ENCODE results near the gene ADAMTS15.

Gene ADAMTS15

DNA sequence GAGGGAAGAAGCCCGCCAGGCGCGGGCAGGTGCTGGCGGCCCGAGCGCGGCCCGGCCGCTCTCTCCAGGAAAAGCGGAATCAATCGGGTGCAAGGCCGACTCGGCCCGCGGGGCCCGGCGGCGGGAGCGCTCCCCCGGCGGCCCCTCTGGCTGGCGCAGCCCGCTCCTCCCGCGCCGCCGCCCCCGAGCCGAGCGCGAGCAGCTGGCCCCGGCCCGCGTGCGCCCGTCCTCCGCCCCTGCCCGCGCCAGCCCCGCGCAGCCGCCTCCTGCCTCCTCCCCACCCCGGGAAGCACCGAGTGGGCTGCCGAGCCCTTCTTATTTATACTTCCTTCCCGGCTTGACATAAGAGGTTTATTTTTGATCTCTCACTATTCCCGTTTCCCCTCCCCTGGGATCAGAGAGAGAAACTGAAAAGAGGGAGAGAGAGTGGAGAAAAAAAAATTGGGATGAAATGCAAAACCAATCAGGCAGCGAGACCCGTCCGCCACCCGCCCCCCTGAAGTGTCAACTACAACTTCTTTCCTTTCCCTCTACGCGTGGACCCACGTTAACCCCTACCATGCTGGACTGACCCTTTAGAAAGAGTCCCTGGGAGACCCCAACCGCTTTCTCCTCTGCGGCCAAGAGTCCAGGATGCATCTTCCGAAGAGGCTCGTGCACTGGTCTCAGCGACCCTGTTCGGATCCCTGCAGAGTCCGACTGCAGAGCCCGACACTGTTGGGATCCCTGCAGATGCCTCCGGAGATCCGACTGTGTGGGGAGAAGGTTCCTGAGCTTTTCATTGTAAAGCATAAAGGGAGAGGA is 19.9 kb upstream of the ADAMTS15 start, which contains the start of gene ADAMTS8:
ADAMTS8 (minus strand) TSS at position 294 of the 804 bp plus-strand sequence. CDS start 323 bp downstream, outside the sequence.
- TF ChIP-seq, protein P1, sequence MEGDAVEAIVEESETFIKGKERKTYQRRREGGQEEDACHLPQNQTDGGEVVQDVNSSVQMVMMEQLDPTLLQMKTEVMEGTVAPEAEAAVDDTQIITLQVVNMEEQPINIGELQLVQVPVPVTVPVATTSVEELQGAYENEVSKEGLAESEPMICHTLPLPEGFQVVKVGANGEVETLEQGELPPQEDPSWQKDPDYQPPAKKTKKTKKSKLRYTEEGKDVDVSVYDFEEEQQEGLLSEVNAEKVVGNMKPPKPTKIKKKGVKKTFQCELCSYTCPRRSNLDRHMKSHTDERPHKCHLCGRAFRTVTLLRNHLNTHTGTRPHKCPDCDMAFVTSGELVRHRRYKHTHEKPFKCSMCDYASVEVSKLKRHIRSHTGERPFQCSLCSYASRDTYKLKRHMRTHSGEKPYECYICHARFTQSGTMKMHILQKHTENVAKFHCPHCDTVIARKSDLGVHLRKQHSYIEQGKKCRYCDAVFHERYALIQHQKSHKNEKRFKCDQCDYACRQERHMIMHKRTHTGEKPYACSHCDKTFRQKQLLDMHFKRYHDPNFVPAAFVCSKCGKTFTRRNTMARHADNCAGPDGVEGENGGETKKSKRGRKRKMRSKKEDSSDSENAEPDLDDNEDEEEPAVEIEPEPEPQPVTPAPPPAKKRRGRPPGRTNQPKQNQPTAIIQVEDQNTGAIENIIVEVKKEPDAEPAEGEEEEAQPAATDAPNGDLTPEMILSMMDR (conservative IDR thresholded peaks at IDR 0.05; ENCODE audit: low read depth, low read length): no peak
- DNase-seq (ENCODE audit: low read depth): no peak
- no peak within 1 kb of the TSS for H3K4me3 ChIP-seq (ENCODE audit: low read depth, low read length)

DNA sequence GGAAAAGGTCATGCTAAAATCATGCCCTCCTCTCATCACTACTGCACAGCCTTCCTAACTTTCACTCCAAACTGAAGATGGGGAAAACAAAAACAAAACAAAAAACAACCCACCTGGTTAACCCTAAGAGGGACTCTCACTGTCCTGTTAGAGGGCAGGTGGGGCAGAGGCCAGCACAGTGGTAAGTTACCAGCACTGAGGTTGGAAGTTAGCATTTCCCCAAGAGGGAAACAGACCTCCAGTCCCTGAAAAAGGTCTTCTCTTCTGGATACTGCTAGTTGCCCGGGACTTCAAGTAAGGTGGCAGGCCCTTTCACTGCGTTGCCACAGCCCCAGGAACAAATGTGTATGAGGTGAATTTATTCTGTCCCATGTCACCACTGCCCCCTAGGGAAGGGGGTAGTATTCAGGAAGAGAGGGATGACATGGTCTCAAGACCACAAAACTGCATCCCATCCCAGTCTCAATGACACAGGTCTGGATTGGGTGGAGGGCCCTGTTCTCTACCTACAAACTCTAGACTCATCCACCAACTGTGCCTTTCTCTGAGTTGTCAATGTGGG is 19.2 kb upstream of the ADAMTS15 start:
- no peak for DNase-seq (ENCODE audit: low read depth)
- H3K4me3 ChIP-seq (ENCODE audit: low read depth, low read length): no peak overlapping the region
- TF ChIP-seq, protein P1 (conservative IDR thresholded peaks at IDR 0.05; ENCODE audit: low read depth, low read length): no peak

DNA sequence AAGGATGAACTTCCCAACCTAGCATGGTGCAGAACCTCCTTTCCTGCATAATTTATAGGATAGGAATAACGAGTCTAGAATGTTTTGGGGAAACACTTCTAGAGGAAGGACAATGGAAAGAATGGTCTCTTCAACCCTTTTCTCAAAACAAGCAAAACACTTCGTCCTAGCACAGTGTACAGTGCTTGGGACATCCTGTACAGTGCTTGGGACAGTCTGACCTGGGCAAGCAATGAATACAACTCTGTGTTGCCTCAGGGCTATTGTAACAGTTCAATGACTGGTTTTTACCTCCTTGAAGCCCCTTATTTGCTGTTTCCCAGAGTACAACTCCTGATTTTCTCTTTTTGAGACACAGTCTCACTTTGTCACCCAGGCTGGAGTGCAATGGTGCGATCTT is 18.5 kb upstream of the ADAMTS15 start:
- H3K4me3 ChIP-seq (ENCODE audit: low read depth, low read length): no peak overlapping the region
- DNase-seq (ENCODE audit: low read depth): no peak
- TF ChIP-seq, protein P1 (conservative IDR thresholded peaks at IDR 0.05; ENCODE audit: low read depth, low read length): no peak

DNA sequence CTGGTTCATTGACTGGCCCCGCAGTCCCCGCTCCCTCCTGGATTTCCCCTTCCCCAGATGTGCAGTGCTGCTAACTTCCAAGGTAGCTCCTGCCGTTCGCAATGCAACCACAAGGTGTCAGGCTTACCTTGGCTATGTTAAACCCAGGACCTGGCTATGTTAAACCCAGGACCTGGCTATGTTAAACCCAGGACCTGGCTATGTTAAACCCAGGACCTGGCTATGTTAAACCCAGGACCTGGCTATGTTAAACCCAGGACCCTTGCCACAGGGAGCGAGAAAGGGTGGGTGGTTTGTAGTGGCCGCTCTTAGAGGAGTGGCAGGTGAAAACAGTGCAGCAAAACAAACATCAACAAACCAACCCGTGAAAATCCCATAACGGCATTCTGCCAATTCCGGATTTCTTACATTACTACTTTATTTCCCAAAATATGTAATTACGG is 17.1 kb upstream of the ADAMTS15 start:
- peak; percentile 82 for DNase-seq (ENCODE audit: low read depth)
- TF ChIP-seq, protein P1 (conservative IDR thresholded peaks at IDR 0.05; ENCODE audit: low read depth, low read length): peak; percentile 82

DNA sequence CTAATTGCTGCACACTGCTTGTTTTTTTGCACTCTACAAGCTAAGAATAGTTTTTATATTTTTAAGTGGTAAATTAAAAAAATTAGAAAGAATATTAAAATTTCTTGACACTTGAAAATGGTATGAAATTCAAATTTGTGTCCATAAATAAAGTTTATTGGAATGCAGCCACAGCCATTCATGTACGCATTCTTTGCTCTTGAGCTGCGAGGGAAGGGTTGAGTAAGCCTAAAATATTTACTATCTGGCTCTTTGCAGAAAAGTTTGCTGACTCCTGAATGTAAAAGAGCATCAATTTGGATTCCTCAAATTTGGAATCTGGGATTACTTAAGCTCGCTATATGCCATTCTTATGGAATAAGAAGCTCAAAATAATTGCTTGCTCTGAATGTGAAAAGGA is 16.6 kb upstream of the ADAMTS15 start:
- TF ChIP-seq, protein P1 (conservative IDR thresholded peaks at IDR 0.05; ENCODE audit: low read depth, low read length): no peak
- peak; percentile 48 for DNase-seq (ENCODE audit: low read depth)
- no peak overlapping the region for H3K4me3 ChIP-seq (ENCODE audit: low read depth, low read length)

More for the DNA sequence above, 17.1 kb upstream of the ADAMTS15 start:
- no peak overlapping the region for H3K4me3 ChIP-seq (ENCODE audit: low read depth, low read length)

DNA sequence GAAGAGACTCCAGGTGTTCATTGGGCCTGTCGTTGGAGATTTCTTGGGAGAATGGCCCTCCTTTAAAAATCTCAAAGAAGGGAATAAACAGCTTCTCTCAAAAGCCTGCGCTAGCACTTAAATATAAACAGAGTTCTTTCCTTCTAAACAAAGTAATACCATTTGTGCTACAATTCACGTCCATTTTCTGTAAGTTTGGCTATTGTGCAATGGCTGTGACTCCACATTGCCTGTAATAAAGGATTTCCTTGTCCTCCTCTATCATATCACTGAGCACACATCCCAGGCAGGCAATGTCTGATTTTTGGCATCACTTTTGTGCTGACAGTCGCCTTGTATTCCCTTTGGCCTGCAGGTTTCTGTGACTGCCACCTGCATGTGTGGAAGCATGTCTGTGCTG is 15.1 kb upstream of the ADAMTS15 start:
- H3K4me3 ChIP-seq (ENCODE audit: low read depth, low read length): no peak overlapping the region
- no peak for DNase-seq (ENCODE audit: low read depth)
- TF ChIP-seq, protein P1 (conservative IDR thresholded peaks at IDR 0.05; ENCODE audit: low read depth, low read length): no peak
